Stimulated activated CD4-positive, alpha-beta T cell treated with anti-CD3 and anti-CD28 coated beads, Interleukin-4, amount 100 ng/mL, for 48 hours (primary cell): ENCODE data around the gene MFN1.

ENCODE experiments used
- DNase-seq, 2 donors: peaks; one replicate each; pipeline ENCODE4 v3.0.0-alpha.2; 2020; ENCODE audit warnings: low read depth in 2 of 2

MFN1 gene

GRCh38 chr3:179430277-179430870, 82.9 kb downstream of the MFN1 start:
- no peak for DNase-seq

- DNase-seq: no peak
Observed at GRCh38 chr3:179432021-179432420, 84.5 kb downstream of the MFN1 start.

GRCh38 chr3:179432451-179432850, 84.9 kb downstream of the MFN1 start:
- no peak for DNase-seq

GRCh38 chr3:179436517-179436916, 89.0 kb downstream of the MFN1 start:
- DNase-seq: no peak

- no peak for DNase-seq
Observed at GRCh38 chr3:179438841-179439240, 91.3 kb downstream of the MFN1 start.
